Neuronal stem cell (in vitro differentiated cells): ENCODE results near the gene CBX4.

Experiments used
- DNase-seq: peaks from one replicate; pipeline ENCODE4 v3.0.0-alpha.2; 2013; ENCODE audit warnings: low spot score
- H2AFZ ChIP-seq: one replicate; pipeline ENCODE4 v1.6.1; 2013; ENCODE audit warnings: mild to moderate bottlenecking, low read length, inconsistent platforms
- H2AK5ac ChIP-seq: 2 replicates; pipeline ENCODE4 v1.6.1; 2013; ENCODE audit warnings: low read depth, mild to moderate bottlenecking, inconsistent platforms, low read length, moderate library complexity, mixed read lengths
- H2BK120ac ChIP-seq: 2 replicates; pipeline ENCODE4 v1.6.1; 2013; ENCODE audit warnings: low read depth, mild to moderate bottlenecking, inconsistent platforms, low read length, moderate library complexity, mixed read lengths
- H2BK12ac ChIP-seq: one replicate; pipeline ENCODE4 v1.6.1; 2013; ENCODE audit warnings: low read length, inconsistent platforms
- H2BK15ac ChIP-seq: 2 replicates; pipeline ENCODE4 v1.6.1; 2013; ENCODE audit warnings: mild to moderate bottlenecking, low read length, inconsistent platforms, mixed read lengths
- H2BK5ac ChIP-seq: one replicate; pipeline ENCODE4 v1.6.1; 2013; ENCODE audit warnings: inconsistent platforms, mild to moderate bottlenecking, low read length, moderate library complexity
- H3K14ac ChIP-seq: one replicate; pipeline ENCODE4 v1.6.1; 2013; ENCODE audit warnings: low read length, inconsistent platforms
- H3K18ac ChIP-seq: 2 replicates; pipeline ENCODE4 v1.6.1; 2013; ENCODE audit warnings: low read length, inconsistent platforms
- H3K23ac ChIP-seq: 2 replicates; pipeline ENCODE4 v1.6.1; 2013; ENCODE audit warnings: low read depth, mild to moderate bottlenecking, mixed read lengths, low read length, inconsistent platforms; ENCODE audit not compliant: poor library complexity
- H3K27ac ChIP-seq: replicated peaks from 3 replicates; pipeline ENCODE4 v1.5.1; 2013; ENCODE audit warnings: low read length, inconsistent platforms
- H3K27me3 ChIP-seq, 3 experiments: 2 replicates each; pipeline ENCODE4 v1.6.1; 2013; ENCODE audit warnings: low read length in 3 of 3, mild to moderate bottlenecking in 2 of 3, inconsistent platforms in 1 of 3, low read depth in 1 of 3, mixed read lengths in 1 of 3, moderate library complexity in 1 of 3; ENCODE audit not compliant: control insufficient read depth in 3 of 3, insufficient read depth in 3 of 3
- H3K36me3 ChIP-seq, 2 donors: replicated peaks in 1 of 2; 2 replicates each; pipeline ENCODE4 v1.6.1; 2013; ENCODE audit warnings: low read length in 2 of 2; ENCODE audit not compliant: control insufficient read depth in 2 of 2, insufficient read depth in 2 of 2
- H3K4ac ChIP-seq: 2 replicates; pipeline ENCODE4 v1.6.1; 2013; ENCODE audit warnings: inconsistent platforms, mild to moderate bottlenecking, low read length, moderate library complexity
- H3K4me1 ChIP-seq, 2 donors: 1 replicate in 1 of 2; 2 replicates in 1 of 2; pipeline ENCODE4 v1.6.1; 2013; ENCODE audit warnings: low read length in 2 of 2, low read depth in 1 of 2; ENCODE audit not compliant: control insufficient read depth in 2 of 2, insufficient read depth in 1 of 2
- H3K4me2 ChIP-seq: one replicate; pipeline ENCODE4 v1.6.1; 2013; ENCODE audit warnings: mild to moderate bottlenecking, low read length, inconsistent platforms; ENCODE audit not compliant: insufficient read depth, poor library complexity, severe bottlenecking
- H3K4me3 ChIP-seq, 2 donors: 2 replicates each; pipeline ENCODE4 v1.5.1; 2013; ENCODE audit warnings: low read length in 2 of 2, mild to moderate bottlenecking in 2 of 2, inconsistent platforms in 1 of 2, moderate library complexity in 1 of 2
- H3K79me1 ChIP-seq: one replicate; pipeline ENCODE4 v1.6.1; 2013; ENCODE audit warnings: low read depth, mild to moderate bottlenecking, inconsistent platforms, low read length, moderate library complexity
- H3K9ac ChIP-seq: one replicate; pipeline ENCODE4 v1.6.1; 2013; ENCODE audit warnings: mild to moderate bottlenecking, low read depth, low read length, inconsistent platforms; ENCODE audit not compliant: poor library complexity
- H3K9me3 ChIP-seq, 2 donors: replicated peaks in 1 of 2; 2 replicates each; pipeline versions ENCODE3 to v1.6.1; 2013; ENCODE audit warnings: low read length in 2 of 2, mild to moderate bottlenecking in 2 of 2, inconsistent platforms in 1 of 2, low read depth in 1 of 2, mixed read lengths in 1 of 2, moderate library complexity in 1 of 2; ENCODE audit not compliant: control insufficient read depth in 2 of 2, insufficient read depth in 1 of 2
- H4K8ac ChIP-seq: one replicate; pipeline ENCODE4 v1.6.1; 2013; ENCODE audit warnings: low read depth, mild to moderate bottlenecking, inconsistent platforms, low read length, moderate library complexity
- H4K91ac ChIP-seq: one replicate; pipeline ENCODE4 v1.6.1; 2013; ENCODE audit warnings: low read length, low read depth, mild to moderate bottlenecking, inconsistent platforms; ENCODE audit not compliant: poor library complexity
- WGBS, 2 donors: extraction: QIAGEN DNeasy Blood & Tissue Kit; methylation state at CpG; one replicate each; pipeline ENCODE4 v1.1.7; 2013; ENCODE audit warnings: missing lambda C conversion rate in 2 of 2, mixed read lengths in 1 of 2; ENCODE audit not compliant: insufficient read length in 2 of 2, insufficient replicate concordance in 1 of 2; ENCODE audit errors: extremely low coverage in 2 of 2; 5-methylcytosine and 5-hydroxymethylcytosine counted together

Gene CBX4

GRCh38 chr17:79802736-79803420, 36.4 kb downstream of the CBX4 start:
- Histone ChIP-seq H3K36me3 (no peaks in the 10 kb centered on the region), H3K4me3 (no peak overlapping the region), H3K18ac (peak overlapping the region; percentile 88), H2BK5ac (no peak overlapping the region), H3K79me1 (peaks cover 2% of the 10 kb centered on the region), H3K4ac (no peak overlapping the region), H2BK15ac (peak overlapping the region; percentile 64), H3K4me1 (peaks cover 21 to 61% of the 10 kb centered on the region in 2 donors), H2BK120ac (peak overlapping the region; percentile 18), H2AK5ac (peak overlapping the region; percentile 61), H2BK12ac (no peak overlapping the region), H3K14ac (peak overlapping the region; percentile 72), H3K27me3 (peaks cover 69 to 100% (median 95%) of the 10 kb centered on the region in 3 experiments), H4K91ac (no peak overlapping the region), H3K23ac (peak overlapping the region; percentile 86), H3K4me2 (no peak overlapping the region), H3K9me3 (peaks cover 0 to 10% of the 10 kb centered on the region in 2 donors), H2AFZ (peak overlapping the region; percentile 31), H3K9ac (peak overlapping the region; percentile 7), H3K27ac (no peak overlapping the region), H4K8ac (no peak overlapping the region)
- WGBS, 2 donors, result no CpG with 5 or more reads among the region's 57 CpGs
- no peak for DNase-seq

DNA sequence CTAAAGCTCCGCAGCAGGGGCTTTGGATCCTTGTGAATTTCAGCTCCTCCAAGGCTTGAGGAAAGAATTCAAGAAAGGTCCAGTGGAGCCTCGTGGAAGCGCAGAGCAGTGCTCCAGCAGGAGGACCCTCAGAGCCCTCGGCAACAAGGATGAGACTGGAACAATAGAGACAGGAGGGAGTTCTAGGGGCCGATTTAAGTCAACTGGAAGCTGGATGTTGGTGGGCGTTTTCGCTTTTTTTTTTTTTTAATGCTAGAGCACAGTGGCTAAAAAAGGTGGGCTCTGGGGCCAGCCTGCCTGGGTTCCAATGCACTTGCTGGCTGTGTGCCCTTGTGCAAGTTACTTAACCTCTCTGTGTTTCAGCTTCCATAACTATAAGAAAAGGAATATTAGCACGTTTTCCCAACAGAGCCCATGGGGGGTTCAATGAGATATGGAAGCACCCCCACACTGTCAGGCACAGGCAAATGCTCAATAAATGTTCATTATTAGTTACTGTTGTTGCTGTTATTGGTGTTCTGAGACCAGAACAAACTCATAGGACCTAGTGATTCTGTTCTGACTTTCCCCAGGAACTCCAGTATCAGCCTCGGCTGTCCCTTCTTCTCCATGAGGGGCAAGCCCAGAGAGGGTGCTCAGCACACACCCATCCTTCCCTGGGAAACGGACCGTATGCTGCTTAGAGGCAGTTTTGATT, 37.1 kb downstream of the CBX4 start:
- H3K18ac ChIP-seq, result peak overlapping the region; percentile 88
- H2BK120ac ChIP-seq, result no peak overlapping the region
- peak overlapping the region; percentile 61 for H2AK5ac ChIP-seq
- no peak overlapping the region for H4K91ac ChIP-seq
- peak overlapping the region; percentile 70 for H3K23ac ChIP-seq
- WGBS, 2 donors, result no CpG with 5 or more reads among the region's 11 CpGs
- peaks cover 0 to 10% of the 10 kb centered on the region in 2 donors for H3K9me3 ChIP-seq
- H2BK15ac ChIP-seq, result peak overlapping the region; percentile 64
- no peak overlapping the region for H3K4me3 ChIP-seq
- no peak for DNase-seq
- H2BK5ac ChIP-seq, result no peak overlapping the region
- H3K27ac ChIP-seq, result no peak overlapping the region
- no peak overlapping the region for H3K14ac ChIP-seq
- no peaks in the 10 kb centered on the region for H3K36me3 ChIP-seq
- no peak overlapping the region for H3K9ac ChIP-seq
- no peak overlapping the region for H2AFZ ChIP-seq
- no peak overlapping the region for H4K8ac ChIP-seq
- H3K27me3 ChIP-seq, result peaks cover 68 to 94% (median 88%) of the 10 kb centered on the region in 3 experiments
- H3K4me1 ChIP-seq, result peaks cover 21 to 59% of the 10 kb centered on the region in 2 donors
- H3K4me2 ChIP-seq, result no peak overlapping the region
- no peak overlapping the region for H2BK12ac ChIP-seq
- H3K4ac ChIP-seq, result no peak overlapping the region
- H3K79me1 ChIP-seq, result peaks cover 2% of the 10 kb centered on the region

DNA sequence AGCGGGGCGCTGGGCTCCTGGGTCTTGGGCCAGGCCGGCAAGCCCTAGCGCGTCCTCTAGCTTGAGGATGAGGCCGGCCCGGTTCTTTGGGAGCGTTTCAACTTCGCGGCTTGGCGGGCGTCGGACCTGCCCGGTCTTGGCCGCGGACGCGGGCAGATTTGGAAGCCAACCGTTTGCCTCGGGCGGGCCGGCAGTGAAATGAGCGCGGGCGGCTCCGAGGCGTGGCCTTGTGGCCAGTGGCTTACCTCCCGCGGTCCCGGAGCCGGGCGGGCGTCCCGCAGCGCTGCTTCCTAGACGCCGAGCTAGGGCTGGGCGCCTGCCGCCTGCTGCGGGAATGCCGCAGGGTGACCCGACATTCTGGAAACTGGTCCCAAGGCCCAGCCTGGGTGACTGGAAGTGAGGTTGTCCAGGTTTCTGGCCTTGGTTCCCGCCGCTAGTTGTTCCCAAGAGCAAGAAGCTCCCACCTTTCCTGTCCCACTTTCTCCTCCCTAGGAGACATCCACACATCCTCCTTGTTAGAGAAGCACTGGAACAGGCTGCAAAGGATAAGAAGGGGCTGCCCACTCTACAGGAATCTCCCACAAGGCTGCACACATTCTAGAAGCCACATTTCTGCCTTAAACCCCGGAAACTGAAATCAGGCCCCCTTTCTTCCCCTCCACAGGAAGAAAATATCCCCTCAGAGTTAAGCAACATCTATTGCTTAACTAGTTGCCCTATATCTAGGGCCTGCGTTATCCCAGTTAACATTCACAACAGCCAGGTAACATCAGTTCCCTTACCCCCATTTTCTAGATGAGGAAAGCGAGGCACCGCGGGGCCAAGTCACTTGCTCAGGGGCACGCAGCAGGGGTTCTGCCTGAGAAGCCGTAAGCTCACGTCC, 37.8 kb downstream of the CBX4 start:
- no peak for DNase-seq
- no CpG with 5 or more reads among the region's 52 CpGs for WGBS, 2 donors
- Histone ChIP-seq H3K4me2 (peak overlapping the region; percentile 71), H3K23ac (no peak overlapping the region), H2AFZ (peak overlapping the region; percentile 88), H4K91ac (no peak overlapping the region), H4K8ac (no peak overlapping the region), H2BK120ac (peak overlapping the region; percentile 74), H3K9ac (no peak overlapping the region), H2BK15ac (peak overlapping the region; percentile 93), H3K27ac (no peak overlapping the region), H2AK5ac (peak overlapping the region; percentile 53), H3K27me3 (peaks cover 64 to 86% (median 80%) of the 10 kb centered on the region in 3 experiments), H3K4me1 (peaks cover 21 to 56% of the 10 kb centered on the region in 2 donors), H2BK12ac (peak overlapping the region; percentile 14), H3K36me3 (no peaks in the 10 kb centered on the region), H3K4me3 (peak overlapping the region; percentile 29 to 39), H3K14ac (no peak overlapping the region), H3K79me1 (peaks cover 2% of the 10 kb centered on the region), H3K18ac (peak overlapping the region; percentile 90), H3K9me3 (peaks cover 0 to 8% of the 10 kb centered on the region in 2 donors), H3K4ac (peak overlapping the region; percentile 24), H2BK5ac (no peak overlapping the region)
